ENCODE measurements around the gene RAB11FIP3. TPM values are rescaled to one million over a fixed set of nuclear protein-coding genes. Genes with fewer than 3 reads are reported as not detected.
A peak's percentile ranks its signal among the peaks of the same experiment; 100 is the strongest.

The RAB11FIP3 gene
- total RNA-seq, 1 donor from 2014 or later, result 81.5 TPM

DNA sequence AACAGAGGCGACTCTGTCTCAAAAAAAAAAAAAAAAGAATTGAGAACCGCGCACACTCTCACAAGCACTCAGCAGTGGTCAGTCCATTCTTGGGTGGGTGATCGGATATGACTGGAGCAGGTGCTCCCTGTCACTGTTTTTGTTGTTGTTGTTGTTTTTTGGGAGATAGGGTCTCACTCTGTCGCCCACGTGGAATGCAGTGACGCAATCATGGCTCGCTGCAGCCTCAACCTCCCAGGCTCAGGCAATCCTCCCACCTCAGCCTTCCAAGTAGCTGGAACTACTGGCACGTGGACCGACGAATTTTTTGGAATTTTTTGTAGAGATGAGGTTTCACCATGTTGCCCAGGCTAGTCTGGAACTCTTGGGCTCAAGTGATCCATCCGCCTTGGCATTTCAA lies 30.0 kb downstream of the RAB11FIP3 start:
- H3K36me3 Mint-ChIP-seq (ENCODE audit: low read depth, unreplicated experiment), result peaks cover 5% of the 10 kb centered on the region
- H3K9me3 Mint-ChIP-seq (ENCODE audit: unreplicated experiment), result no peaks in the 10 kb centered on the region
- peaks cover 7% of the 10 kb centered on the region for H3K4me1 Mint-ChIP-seq (ENCODE audit: unreplicated experiment)
- H3K27ac Mint-ChIP-seq (ENCODE audit: unreplicated experiment), result no peak overlapping the region
- H3K4me3 Mint-ChIP-seq (ENCODE audit: unreplicated experiment), result no peak overlapping the region
- no peak for TF ChIP-seq CTCF (IDR thresholded peaks at IDR 0.05; ENCODE audit: unreplicated experiment)
- no peak for DNase-seq (ENCODE audit: low spot score)
- H3K27me3 Mint-ChIP-seq (ENCODE audit: unreplicated experiment), result peaks cover 4% of the 10 kb centered on the region

- Mint-ChIP-seq H3K27ac (ENCODE audit: unreplicated experiment) (peak overlapping the region; percentile 88), H3K4me3 (ENCODE audit: unreplicated experiment) (no peak overlapping the region)
These were observed 31.5 kb downstream of the RAB11FIP3 start for GRCh38 chr16:456891-457483.

DNA sequence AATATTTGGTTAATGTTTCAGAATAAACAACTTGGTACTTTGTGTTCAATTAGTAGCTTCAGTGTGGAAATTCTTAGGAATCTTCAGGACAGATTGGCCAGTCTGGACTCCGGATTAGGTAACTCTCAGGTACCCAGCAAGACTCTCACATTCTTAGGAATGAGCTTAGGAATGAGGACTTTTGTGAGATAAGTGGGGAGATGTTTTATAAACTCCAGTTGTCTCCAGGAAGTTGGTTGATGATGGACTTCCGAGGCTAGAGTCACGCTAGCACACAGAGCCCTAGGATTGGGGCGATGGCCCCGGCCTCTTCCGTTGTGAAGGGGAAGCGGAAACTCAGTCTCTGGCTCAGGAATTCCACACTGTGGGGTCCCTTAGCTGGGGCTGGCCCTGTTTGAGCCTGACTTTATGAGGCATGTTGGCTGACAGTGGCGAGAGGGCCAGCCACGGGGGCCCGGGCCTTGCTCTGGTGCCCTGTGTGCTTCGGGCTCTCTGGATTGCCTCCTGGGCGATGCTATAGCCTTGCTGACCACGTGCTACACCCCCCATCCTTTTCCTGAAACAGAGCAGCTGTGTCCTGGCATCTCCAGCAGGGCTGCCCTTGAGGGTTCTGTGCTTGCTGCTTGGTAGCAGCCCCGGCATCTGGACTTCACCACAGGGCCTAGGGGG lies 32.4 kb downstream of the RAB11FIP3 start:
- Mint-ChIP-seq H3K4me3 (ENCODE audit: unreplicated experiment) (no peak overlapping the region), H3K36me3 (ENCODE audit: low read depth, unreplicated experiment) (peaks cover 20% of the 10 kb centered on the region), H3K27me3 (ENCODE audit: unreplicated experiment) (peaks cover 8% of the 10 kb centered on the region), H3K4me1 (ENCODE audit: unreplicated experiment) (peaks cover 4% of the 10 kb centered on the region), H3K9me3 (ENCODE audit: unreplicated experiment) (no peaks in the 10 kb centered on the region), H3K27ac (ENCODE audit: unreplicated experiment) (peak overlapping the region; percentile 88)
- TF ChIP-seq CTCF (IDR thresholded peaks at IDR 0.05; ENCODE audit: unreplicated experiment), result no peak
- peak; percentile 45 for DNase-seq (ENCODE audit: low spot score)

More at GRCh38 chr16:456891-457483, 31.5 kb downstream of the RAB11FIP3 start:
- no peak for TF ChIP-seq CTCF (IDR thresholded peaks at IDR 0.05; ENCODE audit: unreplicated experiment)
- Mint-ChIP-seq H3K36me3 (ENCODE audit: low read depth, unreplicated experiment) (peaks cover 12% of the 10 kb centered on the region), H3K4me1 (ENCODE audit: unreplicated experiment) (peaks cover 4% of the 10 kb centered on the region), H3K27me3 (ENCODE audit: unreplicated experiment) (peaks cover 8% of the 10 kb centered on the region), H3K9me3 (ENCODE audit: unreplicated experiment) (no peaks in the 10 kb centered on the region)
- no peak for DNase-seq (ENCODE audit: low spot score)

GRCh38 chr16:459761-460160 lies 34.3 kb downstream of the RAB11FIP3 start:
- Mint-ChIP-seq H3K36me3 (ENCODE audit: low read depth, unreplicated experiment) (peaks cover 23% of the 10 kb centered on the region), H3K4me1 (ENCODE audit: unreplicated experiment) (peaks cover 4% of the 10 kb centered on the region)
- no peak for TF ChIP-seq CTCF (IDR thresholded peaks at IDR 0.05; ENCODE audit: unreplicated experiment)

GRCh38 chr16:460787-461186 lies 35.3 kb downstream of the RAB11FIP3 start:
- no peak overlapping the region for H3K4me3 Mint-ChIP-seq (ENCODE audit: unreplicated experiment)
- peaks cover 6% of the 10 kb centered on the region for H3K27me3 Mint-ChIP-seq (ENCODE audit: unreplicated experiment)

More at GRCh38 chr16:459761-460160, 34.3 kb downstream of the RAB11FIP3 start:
- Mint-ChIP-seq H3K27ac (ENCODE audit: unreplicated experiment) (no peak overlapping the region), H3K4me3 (ENCODE audit: unreplicated experiment) (no peak overlapping the region), H3K9me3 (ENCODE audit: unreplicated experiment) (no peaks in the 10 kb centered on the region), H3K27me3 (ENCODE audit: unreplicated experiment) (peaks cover 6% of the 10 kb centered on the region)
- DNase-seq (ENCODE audit: low spot score), result no peak

More at GRCh38 chr16:460787-461186, 35.3 kb downstream of the RAB11FIP3 start:
- Mint-ChIP-seq H3K36me3 (ENCODE audit: low read depth, unreplicated experiment) (peaks cover 29% of the 10 kb centered on the region), H3K4me1 (ENCODE audit: unreplicated experiment) (peaks cover 4% of the 10 kb centered on the region), H3K27ac (ENCODE audit: unreplicated experiment) (no peak overlapping the region), H3K9me3 (ENCODE audit: unreplicated experiment) (no peaks in the 10 kb centered on the region)
- TF ChIP-seq CTCF (IDR thresholded peaks at IDR 0.05; ENCODE audit: unreplicated experiment), result no peak
- no peak for DNase-seq (ENCODE audit: low spot score)

All from endothelial cell (in vitro differentiated cells).